Testis (tissue), 2 donors: ENCODE measurements around the gene TWSG1.

ENCODE experiments used
- CTCF ChIP-seq, 3 experiments: fragments of 450-650 bp in 2 of 3; fragments of 200-600 bp in 1 of 3; sonication (generic) in 1 of 3; IDR thresholded peaks; one replicate each; pipeline ENCODE4 v1.5.1; 2016 to 2019; ENCODE audit warnings: antibody characterized with exemption in 3 of 3, mild to moderate bottlenecking in 2 of 3, moderate library complexity in 1 of 3
- POLR2A ChIP-seq: fragments of 450-650 bp; IDR thresholded peaks from one replicate; pipeline ENCODE4 v1.6.1; 2017; ENCODE audit warnings: antibody characterized with exemption, mild to moderate bottlenecking, moderate library complexity

GRCh38 chr18:9433671-9434121 lies 99.1 kb downstream of the TWSG1 start:
- TF ChIP-seq CTCF (IDR thresholded peaks at IDR 0.05) = no peak
- TF ChIP-seq POLR2A = no peak
